ENCODE data around the gene CLN3.
A peak's percentile ranks its signal among the peaks of the same experiment; 100 is the strongest.
"Not testable (repeated sequence)": the region's sequence is repeated elsewhere in the genome, so short reads cannot be mapped to it uniquely, and the experiment has no call there.

CLN3 gene

DNA sequence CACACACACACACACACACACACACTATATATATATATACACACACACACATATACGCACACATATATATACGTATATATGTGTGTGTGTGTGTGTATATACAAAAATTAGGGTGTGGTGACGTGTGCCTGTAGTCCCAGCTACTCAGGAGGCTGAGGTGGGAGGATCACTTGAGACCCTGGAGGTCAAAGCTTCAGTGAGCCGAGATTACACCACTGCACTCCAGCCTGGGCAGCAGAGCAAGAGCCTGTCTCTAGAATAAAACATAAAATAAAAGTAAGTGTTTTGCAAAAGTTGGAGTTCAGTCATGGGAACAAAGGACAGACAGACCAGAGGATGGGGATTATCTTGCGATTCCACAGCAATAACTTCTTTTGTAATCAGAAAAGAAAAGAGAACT, 36.1 kb upstream of the CLN3 start:
- WGBS, 2 donors (ENCODE audit: extremely low coverage in 2 of 2, insufficient read length in 2 of 2, insufficient replicate concordance in 1 of 2), result no CpG with 5 or more reads among the region's 5 CpGs
- Histone ChIP-seq H3K27me3 (ENCODE audit: control insufficient read depth in 3 of 3, insufficient read depth in 3 of 3, low read depth in 1 of 3, low read length in 3 of 3) (peaks cover 0 to 6% (median 2%) of the 10 kb centered on the region in 3 experiments), H3K18ac (ENCODE audit: low read length) (no peak overlapping the region), H3K4me1 (ENCODE audit: control insufficient read depth in 2 of 2, insufficient read depth in 1 of 2, low read depth in 1 of 2, low read length in 2 of 2) (peaks cover 2% of the 10 kb centered on the region in 2 donors), H3K23ac (ENCODE audit: low read depth, low read length, poor library complexity) (no peak overlapping the region), H4K91ac (ENCODE audit: low read depth, low read length, poor library complexity) (no peak overlapping the region), H3K79me1 (ENCODE audit: low read depth, low read length) (no peaks in the 10 kb centered on the region), H2BK5ac (ENCODE audit: low read length) (no peak overlapping the region), H3K36me3 (replicated peaks in 1 of 2; ENCODE audit: control insufficient read depth in 2 of 2, insufficient read depth in 2 of 2, low read length in 2 of 2) (no peaks in the 10 kb centered on the region), H3K9me3 (replicated peaks in 1 of 2; ENCODE audit: control insufficient read depth in 2 of 2, insufficient read depth in 1 of 2, low read depth in 1 of 2, low read length in 2 of 2) (peaks cover 0 to 3% of the 10 kb centered on the region in 2 donors), H2BK12ac (ENCODE audit: low read length) (no peak overlapping the region), H3K4ac (ENCODE audit: low read length) (no peak overlapping the region), H3K27ac (replicated peaks; ENCODE audit: low read length) (no peak overlapping the region), H3K4me3 (ENCODE audit: low read length in 2 of 2) (no peak overlapping the region), H2BK120ac (ENCODE audit: low read depth, low read length) (no peak overlapping the region), H2BK15ac (ENCODE audit: low read length) (no peak overlapping the region), H3K4me2 (ENCODE audit: insufficient read depth, low read length, poor library complexity, severe bottlenecking) (no peak overlapping the region), H3K14ac (ENCODE audit: low read length) (no peak overlapping the region), H4K8ac (ENCODE audit: low read depth, low read length) (no peak overlapping the region), H2AFZ (ENCODE audit: low read length) (no peak overlapping the region), H3K9ac (ENCODE audit: low read depth, low read length, poor library complexity) (no peak overlapping the region), H2AK5ac (ENCODE audit: low read depth, low read length) (no peak overlapping the region)
- DNase-seq (ENCODE audit: low spot score), result no peak

- not testable (repeated sequence) for H4K8ac ChIP-seq (ENCODE audit: low read depth, low read length); H3K9me3 ChIP-seq (replicated peaks in 1 of 2; ENCODE audit: control insufficient read depth in 2 of 2, insufficient read depth in 1 of 2, low read depth in 1 of 2, low read length in 2 of 2); H3K4me2 ChIP-seq (ENCODE audit: insufficient read depth, low read length, poor library complexity, severe bottlenecking); H3K9ac ChIP-seq (ENCODE audit: low read depth, low read length, poor library complexity); H2AK5ac ChIP-seq (ENCODE audit: low read depth, low read length); H2AFZ ChIP-seq (ENCODE audit: low read length); H2BK12ac ChIP-seq (ENCODE audit: low read length); H4K91ac ChIP-seq (ENCODE audit: low read depth, low read length, poor library complexity); H3K36me3 ChIP-seq (replicated peaks in 1 of 2; ENCODE audit: control insufficient read depth in 2 of 2, insufficient read depth in 2 of 2, low read length in 2 of 2); H2BK15ac ChIP-seq (ENCODE audit: low read length); DNase-seq (ENCODE audit: low spot score); H2BK5ac ChIP-seq (ENCODE audit: low read length); H3K4me1 ChIP-seq (ENCODE audit: control insufficient read depth in 2 of 2, insufficient read depth in 1 of 2, low read depth in 1 of 2, low read length in 2 of 2); H3K79me1 ChIP-seq (ENCODE audit: low read depth, low read length); H3K4me3 ChIP-seq (ENCODE audit: low read length in 2 of 2); H3K18ac ChIP-seq (ENCODE audit: low read length); H3K14ac ChIP-seq (ENCODE audit: low read length); H2BK120ac ChIP-seq (ENCODE audit: low read depth, low read length); H3K23ac ChIP-seq (ENCODE audit: low read depth, low read length, poor library complexity); H3K4ac ChIP-seq (ENCODE audit: low read length); H3K27ac ChIP-seq (replicated peaks; ENCODE audit: low read length); H3K27me3 ChIP-seq (ENCODE audit: control insufficient read depth in 3 of 3, insufficient read depth in 3 of 3, low read depth in 1 of 3, low read length in 3 of 3)
- WGBS, 2 donors (ENCODE audit: extremely low coverage in 2 of 2, insufficient read length in 2 of 2, insufficient replicate concordance in 1 of 2), result no CpG with 5 or more reads among the region's 7 CpGs
Measured at GRCh38 chr16:28527100-28527785, 35.4 kb upstream of the CLN3 start.

DNA sequence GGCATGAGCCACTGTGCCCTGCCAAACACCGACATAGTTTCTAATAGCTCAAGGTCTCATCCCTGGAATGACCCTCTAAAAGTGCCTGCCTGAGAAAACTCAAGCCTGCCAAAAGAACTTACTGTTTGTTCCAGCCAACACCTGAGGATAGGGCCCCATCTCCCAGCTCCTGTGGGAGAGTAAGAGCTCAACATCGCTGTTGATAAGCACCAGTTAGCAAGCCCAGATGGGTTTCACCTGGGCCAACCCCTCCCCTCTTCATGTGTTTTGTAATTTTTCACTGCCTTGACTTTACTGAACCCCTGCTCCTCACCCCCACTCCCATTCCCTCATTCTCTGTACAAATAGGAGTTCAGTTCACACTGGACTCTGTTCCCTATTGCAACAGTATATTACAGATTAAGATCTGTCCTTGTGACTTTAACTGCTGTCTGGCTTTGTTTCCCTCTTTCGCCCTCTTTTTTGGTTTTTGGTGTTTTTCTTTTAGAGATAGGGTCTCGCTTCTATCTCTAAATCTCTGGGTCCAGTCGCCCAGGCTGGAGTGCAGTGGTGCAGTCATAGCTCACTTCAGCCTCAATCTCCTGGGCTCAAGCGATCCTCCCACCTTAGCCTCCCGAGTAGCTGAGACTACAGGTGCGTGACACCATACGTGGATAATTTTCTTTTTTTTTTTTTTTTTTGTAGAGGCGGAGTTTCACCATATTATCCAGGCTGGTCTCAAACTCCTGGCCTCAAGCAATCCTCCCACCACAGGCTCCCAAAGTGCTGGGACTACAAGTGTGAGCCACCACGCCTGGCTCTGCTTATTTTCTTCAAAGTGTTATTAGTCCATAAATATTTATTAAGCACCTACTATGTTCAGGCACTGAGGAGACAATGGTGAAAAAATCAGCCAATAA, 34.6 kb upstream of the CLN3 start:
- Histone ChIP-seq H3K18ac (ENCODE audit: low read length) (no peak overlapping the region), H3K79me1 (ENCODE audit: low read depth, low read length) (no peaks in the 10 kb centered on the region), H3K9ac (ENCODE audit: low read depth, low read length, poor library complexity) (no peak overlapping the region), H2AFZ (ENCODE audit: low read length) (no peak overlapping the region), H3K14ac (ENCODE audit: low read length) (no peak overlapping the region), H2AK5ac (ENCODE audit: low read depth, low read length) (no peak overlapping the region), H4K8ac (ENCODE audit: low read depth, low read length) (no peak overlapping the region), H3K4ac (ENCODE audit: low read length) (no peak overlapping the region), H3K9me3 (replicated peaks in 1 of 2; ENCODE audit: control insufficient read depth in 2 of 2, insufficient read depth in 1 of 2, low read depth in 1 of 2, low read length in 2 of 2) (peaks cover 0 to 3% of the 10 kb centered on the region in 2 donors), H3K27ac (replicated peaks; ENCODE audit: low read length) (no peak overlapping the region), H2BK120ac (ENCODE audit: low read depth, low read length) (no peak overlapping the region), H3K4me2 (ENCODE audit: insufficient read depth, low read length, poor library complexity, severe bottlenecking) (no peak overlapping the region), H2BK15ac (ENCODE audit: low read length) (no peak overlapping the region), H3K36me3 (replicated peaks in 1 of 2; ENCODE audit: control insufficient read depth in 2 of 2, insufficient read depth in 2 of 2, low read length in 2 of 2) (no peaks in the 10 kb centered on the region), H3K27me3 (ENCODE audit: control insufficient read depth in 3 of 3, insufficient read depth in 3 of 3, low read depth in 1 of 3, low read length in 3 of 3) (peaks cover 0 to 3% (median 2%) of the 10 kb centered on the region in 3 experiments), H3K23ac (ENCODE audit: low read depth, low read length, poor library complexity) (no peak overlapping the region), H2BK12ac (ENCODE audit: low read length) (no peak overlapping the region), H2BK5ac (ENCODE audit: low read length) (no peak overlapping the region), H4K91ac (ENCODE audit: low read depth, low read length, poor library complexity) (no peak overlapping the region), H3K4me1 (ENCODE audit: control insufficient read depth in 2 of 2, insufficient read depth in 1 of 2, low read depth in 1 of 2, low read length in 2 of 2) (no peaks in the 10 kb centered on the region), H3K4me3 (ENCODE audit: low read length in 2 of 2) (no peak overlapping the region)
- WGBS, 2 donors (ENCODE audit: extremely low coverage in 2 of 2, insufficient read length in 2 of 2, insufficient replicate concordance in 1 of 2), result no CpG with 5 or more reads among the region's 11 CpGs
- DNase-seq (ENCODE audit: low spot score), result no peak

DNA sequence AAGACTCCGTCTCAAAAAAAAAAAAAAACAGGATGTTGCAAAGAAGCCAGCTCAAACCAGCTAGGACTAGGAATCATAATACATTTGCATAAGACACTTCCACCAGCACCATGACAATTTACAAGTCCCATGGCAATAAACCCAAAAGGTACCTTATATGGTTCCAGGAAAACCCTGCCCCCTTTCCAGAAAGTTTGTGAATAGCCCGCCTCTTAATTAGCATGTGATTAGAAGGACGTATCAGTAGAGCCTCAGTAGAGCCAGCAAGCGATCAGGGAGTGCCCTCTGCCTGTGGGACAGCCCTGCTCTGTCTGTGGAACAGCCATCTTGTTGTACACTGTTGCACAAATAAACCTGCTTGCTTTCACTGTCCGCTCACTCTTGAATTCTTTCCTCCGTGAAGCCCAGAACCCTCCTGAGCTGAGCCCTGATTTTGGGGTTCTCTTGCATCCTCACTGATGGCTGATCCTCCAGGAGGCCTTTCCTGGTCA, 32.9 kb upstream of the CLN3 start:
- Histone ChIP-seq H3K27me3 (ENCODE audit: control insufficient read depth in 3 of 3, insufficient read depth in 3 of 3, low read depth in 1 of 3, low read length in 3 of 3) (peaks cover 0 to 3% (median 2%) of the 10 kb centered on the region in 3 experiments), H3K4me2 (ENCODE audit: insufficient read depth, low read length, poor library complexity, severe bottlenecking) (no peak overlapping the region), H2AFZ (ENCODE audit: low read length) (peak overlapping the region; percentile 20), H3K23ac (ENCODE audit: low read depth, low read length, poor library complexity) (no peak overlapping the region), H3K14ac (ENCODE audit: low read length) (no peak overlapping the region), H2BK120ac (ENCODE audit: low read depth, low read length) (no peak overlapping the region), H2BK5ac (ENCODE audit: low read length) (no peak overlapping the region), H3K36me3 (replicated peaks in 1 of 2; ENCODE audit: control insufficient read depth in 2 of 2, insufficient read depth in 2 of 2, low read length in 2 of 2) (no peaks in the 10 kb centered on the region), H3K18ac (ENCODE audit: low read length) (peak overlapping the region; percentile 22), H3K4ac (ENCODE audit: low read length) (no peak overlapping the region), H2BK12ac (ENCODE audit: low read length) (no peak overlapping the region), H4K8ac (ENCODE audit: low read depth, low read length) (no peak overlapping the region), H3K79me1 (ENCODE audit: low read depth, low read length) (no peaks in the 10 kb centered on the region), H3K4me1 (ENCODE audit: control insufficient read depth in 2 of 2, insufficient read depth in 1 of 2, low read depth in 1 of 2, low read length in 2 of 2) (peaks cover 0 to 2% of the 10 kb centered on the region in 2 donors), H2AK5ac (ENCODE audit: low read depth, low read length) (peak overlapping the region; percentile 83), H2BK15ac (ENCODE audit: low read length) (no peak overlapping the region), H3K9ac (ENCODE audit: low read depth, low read length, poor library complexity) (no peak overlapping the region), H3K27ac (replicated peaks; ENCODE audit: low read length) (no peak overlapping the region), H4K91ac (ENCODE audit: low read depth, low read length, poor library complexity) (no peak overlapping the region), H3K9me3 (replicated peaks in 1 of 2; ENCODE audit: control insufficient read depth in 2 of 2, insufficient read depth in 1 of 2, low read depth in 1 of 2, low read length in 2 of 2) (peaks cover 0 to 3% of the 10 kb centered on the region in 2 donors), H3K4me3 (ENCODE audit: low read length in 2 of 2) (no peak overlapping the region)
- no peak for DNase-seq (ENCODE audit: low spot score)
- no CpG with 5 or more reads among the region's 6 CpGs for whole genome bisulfite sequencing, 2 donors (ENCODE audit: extremely low coverage in 2 of 2, insufficient read length in 2 of 2, insufficient replicate concordance in 1 of 2)

Data from neuronal stem cell (in vitro differentiated cells).